GM19240 (cell line): Measurements from ENCODE around the gene SLC30A3.

Experiments used
- DNase-seq: peaks from one replicate; pipeline ENCODE4 v3.0.0; 2011; ENCODE audit warnings: low spot score; ENCODE audit not compliant: insufficient read length

Gene SLC30A3

GRCh38 chr2:27206346-27206745, 56.5 kb downstream of the SLC30A3 start:
- no peak for DNase-seq

- no peak for DNase-seq
Measured at GRCh38 chr2:27205206-27205605, 57.6 kb downstream of the SLC30A3 start.

- DNase-seq = no peak
Measured at GRCh38 chr2:27204566-27204965, 58.3 kb downstream of the SLC30A3 start.

DNA sequence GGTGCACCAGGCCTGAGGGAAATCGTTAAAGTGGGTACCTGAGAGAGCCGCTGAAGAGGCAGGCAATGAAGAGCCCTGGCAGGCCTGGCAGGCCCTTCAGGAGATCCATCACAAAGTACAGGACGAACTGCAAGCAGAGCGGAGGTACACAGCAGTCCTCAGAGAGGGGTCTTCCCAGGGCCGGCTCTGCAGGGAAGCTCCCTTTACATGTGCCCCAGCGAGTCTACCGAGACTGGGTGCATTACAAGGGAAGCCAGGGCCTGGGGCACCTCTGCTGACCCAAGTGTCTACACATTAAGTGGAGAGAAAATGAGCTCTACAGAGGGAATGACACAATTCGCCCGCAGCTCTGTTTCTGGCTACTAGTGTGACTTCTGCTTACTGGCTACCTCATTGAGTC, 59.1 kb downstream of the SLC30A3 start:
- no peak for DNase-seq
